Measurements from ENCODE around the gene DIP2A. TPM values are rescaled to one million over a fixed set of nuclear protein-coding genes. Genes with fewer than 3 reads are reported as not detected.

DIP2A gene
- polyA plus RNA-seq, 1 donor (not counting 4 experiments of a cell fraction or from before 2014, with no cell fraction given): 41.6 TPM

DNA sequence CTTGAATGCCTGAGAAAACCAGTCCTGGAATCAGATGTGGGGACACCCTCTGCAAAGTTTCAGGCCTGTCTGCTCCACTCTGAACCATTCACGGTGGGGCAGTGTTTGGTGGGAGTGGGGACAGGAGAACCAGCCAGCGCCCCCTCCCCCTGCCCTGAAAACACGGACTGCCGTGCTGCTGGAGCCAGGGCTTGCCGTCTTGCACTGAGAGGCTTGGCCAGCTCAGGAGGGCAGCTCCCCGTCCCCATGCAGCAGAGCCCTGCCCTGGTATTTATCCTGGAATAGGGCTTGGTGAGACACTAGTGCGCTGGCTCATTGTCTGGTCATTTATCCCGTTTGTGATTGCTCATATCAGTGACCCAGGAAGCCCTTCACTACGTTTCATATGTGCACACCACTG, 142.3 kb downstream of the DIP2A start:
- Histone ChIP-seq H3K79me2 (ENCODE audit: control insufficient read depth, insufficient read depth, low read length) (no peaks in the 10 kb centered on the region), H3K27me3 (ENCODE audit: control insufficient read depth, extremely low read depth, insufficient read depth, low read length) (peaks cover 7% of the 10 kb centered on the region), H3K9me1 (ENCODE audit: control insufficient read depth, extremely low read depth, insufficient read depth, low read length) (no peaks in the 10 kb centered on the region), H3K9me3 (ENCODE audit: control insufficient read depth, low read depth, low read length) (no peaks in the 10 kb centered on the region), H3K9ac (ENCODE audit: control insufficient read depth, extremely low read depth, insufficient read depth, low read length) (no peak overlapping the region), H3K36me3 (ENCODE audit: control insufficient read depth in 2 of 2, extremely low read depth in 1 of 2, insufficient read depth in 2 of 2, low read length in 2 of 2) (no peaks in the 10 kb centered on the region), H3K27ac (ENCODE audit: control insufficient read depth, insufficient read depth, low read length) (no peak overlapping the region), H3K4me1 (ENCODE audit: control insufficient read depth, extremely low read depth, insufficient read depth, low read length) (no peaks in the 10 kb centered on the region), H2AFZ (ENCODE audit: control insufficient read depth, low read length) (no peak overlapping the region), H3K4me2 (ENCODE audit: control insufficient read depth, extremely low read depth, insufficient read depth, low read depth, low read length) (no peak overlapping the region), H3K4me3 (ENCODE audit: control insufficient read depth in 2 of 3, extremely low read depth in 1 of 3, insufficient read depth in 2 of 3, low read depth in 1 of 3, low read length in 3 of 3) (no peak overlapping the region), H4K20me1 (ENCODE audit: control insufficient read depth, extremely low read depth, insufficient read depth, low read length) (no peaks in the 10 kb centered on the region)
- TF ChIP-seq, protein P1, sequence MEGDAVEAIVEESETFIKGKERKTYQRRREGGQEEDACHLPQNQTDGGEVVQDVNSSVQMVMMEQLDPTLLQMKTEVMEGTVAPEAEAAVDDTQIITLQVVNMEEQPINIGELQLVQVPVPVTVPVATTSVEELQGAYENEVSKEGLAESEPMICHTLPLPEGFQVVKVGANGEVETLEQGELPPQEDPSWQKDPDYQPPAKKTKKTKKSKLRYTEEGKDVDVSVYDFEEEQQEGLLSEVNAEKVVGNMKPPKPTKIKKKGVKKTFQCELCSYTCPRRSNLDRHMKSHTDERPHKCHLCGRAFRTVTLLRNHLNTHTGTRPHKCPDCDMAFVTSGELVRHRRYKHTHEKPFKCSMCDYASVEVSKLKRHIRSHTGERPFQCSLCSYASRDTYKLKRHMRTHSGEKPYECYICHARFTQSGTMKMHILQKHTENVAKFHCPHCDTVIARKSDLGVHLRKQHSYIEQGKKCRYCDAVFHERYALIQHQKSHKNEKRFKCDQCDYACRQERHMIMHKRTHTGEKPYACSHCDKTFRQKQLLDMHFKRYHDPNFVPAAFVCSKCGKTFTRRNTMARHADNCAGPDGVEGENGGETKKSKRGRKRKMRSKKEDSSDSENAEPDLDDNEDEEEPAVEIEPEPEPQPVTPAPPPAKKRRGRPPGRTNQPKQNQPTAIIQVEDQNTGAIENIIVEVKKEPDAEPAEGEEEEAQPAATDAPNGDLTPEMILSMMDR (optimal IDR thresholded peaks at IDR 0.05 in 1 of 3, IDR thresholded peaks at IDR 0.05 in 1 of 3, conservative IDR thresholded peaks at IDR 0.05 in 1 of 3; ENCODE audit: extremely low read depth in 1 of 3, insufficient read depth in 2 of 3, low read length in 3 of 3): no peak
- no peak for TF ChIP-seq EZH2 (IDR thresholded peaks at IDR 0.05; ENCODE audit: low read length)
- dilution Hi-C loops (cut with MboI; ENCODE audit: extremely low pct_ligation_motif_present, low sequenced_read_pairs): no loop called here
- FAIRE-seq (no peak), DNase-seq (ENCODE audit: low read depth, low spot score) (no peak)

DNA sequence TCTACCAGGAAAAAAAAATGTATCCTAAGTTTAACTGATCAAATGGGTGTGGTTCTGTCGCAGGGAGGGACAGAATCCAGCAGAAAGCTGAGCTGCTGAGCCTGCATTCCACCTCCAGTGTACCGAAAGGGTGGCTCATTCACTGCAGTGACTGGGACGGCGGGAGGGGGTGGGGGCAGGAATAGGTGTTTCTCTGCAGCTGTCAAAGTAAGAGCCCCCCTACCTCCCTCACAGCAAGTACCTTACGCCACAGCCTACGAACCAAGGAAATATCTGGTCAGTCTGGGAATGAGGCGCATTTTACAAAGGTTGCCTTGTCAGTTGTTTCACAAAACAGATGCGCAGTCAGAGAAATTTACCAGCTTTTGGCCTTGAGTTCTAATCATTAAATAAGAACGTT, 144.5 kb downstream of the DIP2A start:
- H3K79me2 ChIP-seq (ENCODE audit: control insufficient read depth, insufficient read depth, low read length): no peaks in the 10 kb centered on the region
- no peaks in the 10 kb centered on the region for H3K9me3 ChIP-seq (ENCODE audit: control insufficient read depth, low read depth, low read length)
- no peaks in the 10 kb centered on the region for H3K4me1 ChIP-seq (ENCODE audit: control insufficient read depth, extremely low read depth, insufficient read depth, low read length)
- no peaks in the 10 kb centered on the region for H3K9me1 ChIP-seq (ENCODE audit: control insufficient read depth, extremely low read depth, insufficient read depth, low read length)
- H4K20me1 ChIP-seq (ENCODE audit: control insufficient read depth, extremely low read depth, insufficient read depth, low read length): no peaks in the 10 kb centered on the region
- no peak overlapping the region for H3K9ac ChIP-seq (ENCODE audit: control insufficient read depth, extremely low read depth, insufficient read depth, low read length)
- dilution Hi-C loops (cut with MboI; ENCODE audit: extremely low pct_ligation_motif_present, low sequenced_read_pairs): no loop called here
- DNase-seq (ENCODE audit: low read depth, low spot score) (no peak), FAIRE-seq (no peak)
- no peak for TF ChIP-seq EZH2 (IDR thresholded peaks at IDR 0.05; ENCODE audit: low read length)
- TF ChIP-seq, protein P1 (optimal IDR thresholded peaks at IDR 0.05 in 1 of 3, IDR thresholded peaks at IDR 0.05 in 1 of 3, conservative IDR thresholded peaks at IDR 0.05 in 1 of 3; ENCODE audit: extremely low read depth in 1 of 3, insufficient read depth in 2 of 3, low read length in 3 of 3): no peak
- H3K27me3 ChIP-seq (ENCODE audit: control insufficient read depth, extremely low read depth, insufficient read depth, low read length): peaks cover 14% of the 10 kb centered on the region
- no peak overlapping the region for H3K4me3 ChIP-seq (ENCODE audit: control insufficient read depth in 2 of 3, extremely low read depth in 1 of 3, insufficient read depth in 2 of 3, low read depth in 1 of 3, low read length in 3 of 3)
- H3K27ac ChIP-seq (ENCODE audit: control insufficient read depth, insufficient read depth, low read length): no peak overlapping the region
- H3K4me2 ChIP-seq (ENCODE audit: control insufficient read depth, extremely low read depth, insufficient read depth, low read depth, low read length): no peak overlapping the region
- no peak overlapping the region for H2AFZ ChIP-seq (ENCODE audit: control insufficient read depth, low read length)
- H3K36me3 ChIP-seq (ENCODE audit: control insufficient read depth in 2 of 2, extremely low read depth in 1 of 2, insufficient read depth in 2 of 2, low read length in 2 of 2): no peaks in the 10 kb centered on the region

All from keratinocyte (primary cell).